Activated T-cell treated with anti-CD3 and anti-CD28 coated beads for 1 hour (primary cell): ENCODE results near the gene TMEM231.
"Not testable (repeated sequence)": the region's sequence is repeated elsewhere in the genome, so short reads cannot be mapped to it uniquely, and the experiment has no call there.

Source experiments
- DNase-seq: peaks from one replicate; pipeline ENCODE4 v3.0.0-alpha.2; 2020; ENCODE audit warnings: low read depth

Gene TMEM231, protein sequence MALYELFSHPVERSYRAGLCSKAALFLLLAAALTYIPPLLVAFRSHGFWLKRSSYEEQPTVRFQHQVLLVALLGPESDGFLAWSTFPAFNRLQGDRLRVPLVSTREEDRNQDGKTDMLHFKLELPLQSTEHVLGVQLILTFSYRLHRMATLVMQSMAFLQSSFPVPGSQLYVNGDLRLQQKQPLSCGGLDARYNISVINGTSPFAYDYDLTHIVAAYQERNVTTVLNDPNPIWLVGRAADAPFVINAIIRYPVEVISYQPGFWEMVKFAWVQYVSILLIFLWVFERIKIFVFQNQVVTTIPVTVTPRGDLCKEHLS

GRCh38 chr16:75555707-75556430, at the start of gene TMEM231:
Gene TMEM231, minus strand, starts transcription at chr16:75556252. Its CDS starts 43 bp downstream, at chr16:75556209.
- peak; percentile 97 for DNase-seq

DNA sequence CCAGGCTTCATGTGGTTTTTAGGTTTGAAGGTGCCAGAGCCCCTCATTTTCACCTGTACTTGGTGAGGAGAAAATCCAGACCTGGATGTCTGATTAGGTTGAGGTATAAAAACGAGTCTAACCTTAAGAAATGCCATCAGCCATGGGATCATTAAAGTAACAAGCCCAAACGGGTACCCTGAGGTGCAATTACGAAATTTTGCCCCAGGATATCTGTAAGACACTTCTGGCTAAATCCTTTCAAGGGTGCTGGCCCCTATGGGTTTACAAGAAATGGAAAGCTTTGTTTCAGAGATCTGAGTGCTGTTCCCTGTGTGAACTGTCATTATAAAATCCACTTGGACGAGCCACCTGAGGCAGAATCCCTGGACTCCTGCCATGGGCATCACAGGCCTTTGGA, 47.2 kb upstream of the TMEM231 start:
- DNase-seq: no peak

- DNase-seq: no peak
These were observed 43.6 kb upstream of the TMEM231 start for GRCh38 chr16:75599452-75600277.

- no peak for DNase-seq
These were observed 38.1 kb upstream of the TMEM231 start for GRCh38 chr16:75593825-75594820.

GRCh38 chr16:75593308-75593707, 37.3 kb upstream of the TMEM231 start:
- DNase-seq: no peak

GRCh38 chr16:75591927-75592326, 35.9 kb upstream of the TMEM231 start:
- DNase-seq: not testable (repeated sequence)

- no peak for DNase-seq
These were observed 35.1 kb upstream of the TMEM231 start for GRCh38 chr16:75590920-75591843.

DNA sequence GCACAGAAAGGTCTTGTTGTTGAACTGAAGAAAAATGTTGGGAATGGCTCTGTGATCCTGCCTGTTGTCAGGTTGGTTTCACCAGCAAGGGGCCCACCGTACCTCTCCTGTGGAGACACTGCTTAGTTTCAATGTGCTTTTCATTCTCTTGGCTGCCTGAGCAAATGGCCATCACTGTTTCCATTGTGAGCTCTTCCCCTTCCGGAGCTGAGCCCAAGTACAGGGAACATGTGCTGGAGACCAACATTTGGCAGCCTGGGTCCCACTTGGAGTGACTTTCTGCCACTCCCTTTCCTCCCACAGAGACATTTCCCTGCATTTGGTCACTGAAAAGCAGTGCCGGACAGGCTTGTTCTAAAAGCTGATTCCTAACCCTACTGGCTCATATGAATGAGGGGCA, 33.3 kb upstream of the TMEM231 start:
- no peak for DNase-seq

DNA sequence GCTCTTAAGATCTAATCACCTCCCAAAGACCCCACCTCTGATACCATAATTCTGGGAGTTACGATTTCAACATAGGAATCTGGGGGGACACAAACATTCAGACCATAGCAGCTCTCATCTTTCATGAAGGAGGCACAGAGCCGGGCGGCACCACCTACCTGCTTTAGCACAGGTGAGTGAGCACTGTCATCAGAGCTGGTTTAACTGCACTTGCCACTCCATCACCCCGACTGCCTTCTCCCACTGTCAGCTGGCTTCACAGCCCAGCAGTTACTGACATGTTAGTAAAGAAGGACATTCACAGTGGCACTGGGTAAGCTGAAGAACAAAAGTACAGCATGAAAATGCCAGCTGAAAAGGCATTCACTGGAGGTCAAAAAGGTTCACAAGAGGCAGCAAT, 32.7 kb upstream of the TMEM231 start:
- no peak for DNase-seq

DNA sequence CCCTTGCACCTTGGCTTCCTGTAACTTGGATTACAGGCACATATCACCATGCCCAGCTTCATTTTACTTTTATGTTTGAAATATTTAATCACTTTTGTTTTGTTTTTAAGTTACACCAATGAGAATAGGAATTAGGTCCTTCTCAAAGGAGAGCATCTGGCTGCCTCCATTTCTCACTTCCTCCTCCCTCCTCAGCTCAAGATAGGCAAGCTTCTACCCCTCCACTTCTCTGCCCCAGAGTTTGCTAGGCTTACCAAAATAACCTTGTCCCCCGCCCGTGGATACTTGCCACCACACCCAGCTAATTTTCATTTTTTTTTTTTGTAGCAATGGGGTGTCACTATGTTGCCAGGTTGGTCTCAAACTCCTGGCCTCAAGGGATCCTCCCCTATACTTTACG, 28.1 kb upstream of the TMEM231 start:
- DNase-seq: no peak

DNA sequence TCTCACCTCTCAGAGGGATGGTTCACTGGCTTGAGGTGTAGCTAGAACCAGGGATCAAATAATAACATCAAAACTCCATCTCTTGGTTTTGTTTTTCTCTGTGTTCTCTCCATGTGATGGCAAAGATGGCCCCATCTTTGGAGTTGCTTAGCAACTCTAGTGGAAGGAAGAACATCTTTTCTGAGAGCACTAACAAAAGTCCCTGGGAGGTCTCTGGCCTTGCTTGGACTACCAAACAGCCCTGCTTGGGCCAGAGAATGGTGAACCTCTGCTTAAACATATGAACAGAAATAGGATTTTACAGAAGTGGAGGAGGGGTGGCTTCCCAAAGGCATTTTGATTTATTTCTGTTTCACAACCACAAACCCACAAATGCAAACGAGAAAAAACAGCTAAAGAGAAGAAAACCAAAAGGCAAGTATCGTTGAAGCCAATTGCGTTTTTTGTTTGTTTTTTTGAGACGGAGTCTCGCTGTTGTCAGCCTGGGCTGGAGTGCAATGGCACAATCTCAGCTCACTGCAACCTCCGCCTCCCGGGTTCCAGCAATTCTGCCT, 23.3 kb upstream of the TMEM231 start:
- DNase-seq: no peak

- no peak for DNase-seq
These were observed 22.7 kb upstream of the TMEM231 start for GRCh38 chr16:75578725-75579124.

DNA sequence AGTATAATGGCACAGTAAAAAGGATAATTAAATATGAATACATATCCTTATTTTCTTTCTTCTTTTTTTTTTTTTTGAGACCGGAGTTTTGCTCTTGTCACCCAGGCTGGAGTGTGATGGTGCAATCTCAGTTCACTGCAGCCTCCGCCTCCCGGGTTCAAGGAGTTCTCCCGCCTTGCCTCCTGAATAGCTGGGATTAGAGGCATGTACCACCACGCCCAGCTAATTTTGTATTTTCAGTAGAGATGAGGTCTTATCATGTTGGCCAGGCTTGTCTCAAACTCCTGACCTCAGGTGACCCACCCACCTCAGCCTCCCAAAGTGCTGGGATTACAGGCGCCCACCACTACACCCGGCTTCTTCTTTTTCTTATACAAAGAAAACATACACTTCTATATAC, 22.2 kb upstream of the TMEM231 start:
- DNase-seq: no peak

DNA sequence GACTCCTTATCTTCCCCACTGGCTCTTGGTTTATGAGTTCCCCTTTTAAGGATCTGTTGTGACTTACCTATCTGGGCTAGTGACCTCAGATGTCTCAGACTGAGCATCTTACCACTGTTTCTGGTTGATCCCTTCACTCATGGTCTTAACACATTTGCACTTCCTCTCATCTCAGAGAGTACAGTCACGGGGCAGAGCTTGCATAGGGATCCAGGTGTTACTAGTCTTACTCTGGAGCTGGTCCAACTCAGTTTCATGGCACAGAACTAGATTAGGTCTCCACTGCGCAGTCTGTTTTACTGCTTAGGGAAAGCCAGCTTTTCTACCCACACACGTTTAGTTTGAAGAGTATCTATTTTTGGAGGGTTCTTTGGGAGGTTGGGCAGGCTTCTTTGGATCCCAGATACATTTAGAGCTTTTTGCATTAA, 20.3 kb upstream of the TMEM231 start:
- no peak for DNase-seq

GRCh38 chr16:75575958-75576357, 19.9 kb upstream of the TMEM231 start:
- DNase-seq: no peak

DNA sequence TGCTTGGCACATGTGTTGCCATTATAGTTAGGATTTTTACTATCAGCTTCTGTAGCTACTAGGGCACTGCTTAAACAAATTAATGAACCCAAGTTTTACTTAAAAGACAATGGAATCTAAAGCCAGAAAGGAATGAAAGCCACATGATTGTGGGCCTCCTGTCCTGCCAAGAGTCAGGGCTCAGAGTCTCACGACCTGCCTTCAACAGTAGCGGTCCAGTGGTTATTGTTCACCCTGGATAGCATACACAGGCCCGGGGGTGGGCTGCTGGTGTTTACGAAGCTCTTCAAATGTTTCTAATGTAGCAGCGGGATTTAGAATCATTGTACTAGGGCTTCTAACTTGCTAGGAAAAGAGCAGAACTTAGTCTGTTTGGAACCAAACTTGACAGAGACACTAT, 17.9 kb upstream of the TMEM231 start:
- DNase-seq: no peak

GRCh38 chr16:75572864-75573542, 17.0 kb upstream of the TMEM231 start:
- DNase-seq: no peak

DNA sequence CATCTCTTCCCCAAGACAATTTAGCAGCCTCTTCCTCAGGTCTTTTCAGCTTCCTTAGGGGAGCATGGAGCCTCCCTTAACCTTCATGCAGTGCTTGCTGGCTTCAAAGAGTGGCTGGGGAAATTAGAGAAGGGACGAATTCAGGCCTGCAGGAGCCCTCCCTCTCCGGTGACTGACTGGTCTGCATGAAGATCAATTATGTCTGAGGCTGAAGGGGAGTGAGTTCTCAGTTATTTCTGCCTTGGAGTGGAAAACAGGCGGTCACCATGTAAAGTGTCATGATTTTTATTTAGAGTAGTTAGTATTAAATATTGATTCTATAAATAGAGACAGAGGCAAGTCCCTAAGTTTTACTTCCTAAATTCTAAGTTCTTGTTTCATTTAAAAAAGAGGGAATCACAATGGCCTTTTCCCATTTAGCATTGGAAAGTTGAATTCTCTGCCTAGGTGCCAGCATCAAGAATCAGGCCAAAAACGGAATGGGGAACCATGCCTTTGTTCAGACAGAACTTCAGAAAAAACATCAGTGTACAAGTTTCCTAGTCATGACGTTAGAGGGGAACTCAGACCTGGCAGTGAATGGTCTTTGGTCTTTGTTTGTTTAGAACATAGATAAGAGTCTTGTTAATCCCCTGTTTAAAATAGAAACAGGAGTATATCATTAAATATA, 14.5 kb upstream of the TMEM231 start:
- DNase-seq: no peak

DNA sequence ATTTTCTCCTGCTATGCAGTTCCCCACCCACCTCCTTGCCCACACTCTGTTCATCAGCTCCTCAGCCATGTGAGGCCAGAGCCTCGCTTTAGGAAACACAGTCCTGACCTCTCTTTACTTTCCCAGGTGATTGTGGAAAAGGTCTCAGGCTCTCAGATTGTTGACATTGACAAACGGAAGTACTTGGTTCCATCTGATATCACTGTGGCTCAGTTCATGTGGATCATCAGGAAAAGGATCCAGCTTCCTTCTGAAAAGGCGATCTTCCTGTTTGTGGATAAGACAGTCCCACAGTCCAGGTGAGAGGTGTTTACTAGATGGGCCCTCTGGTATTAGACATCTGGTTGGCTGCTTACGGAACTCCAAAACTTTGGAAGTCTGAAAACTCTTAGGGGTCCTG, 11.9 kb upstream of the TMEM231 start:
- DNase-seq: no peak
